NK-92 (cell line): Measurements from ENCODE around the gene RCSD1.

ENCODE experiments used
- DNase-seq: peaks from one replicate; lab custom pipeline; 2025; ENCODE audit not compliant: unreplicated experiment; lab: John Stamatoyannopoulos, UW

Gene RCSD1

DNA sequence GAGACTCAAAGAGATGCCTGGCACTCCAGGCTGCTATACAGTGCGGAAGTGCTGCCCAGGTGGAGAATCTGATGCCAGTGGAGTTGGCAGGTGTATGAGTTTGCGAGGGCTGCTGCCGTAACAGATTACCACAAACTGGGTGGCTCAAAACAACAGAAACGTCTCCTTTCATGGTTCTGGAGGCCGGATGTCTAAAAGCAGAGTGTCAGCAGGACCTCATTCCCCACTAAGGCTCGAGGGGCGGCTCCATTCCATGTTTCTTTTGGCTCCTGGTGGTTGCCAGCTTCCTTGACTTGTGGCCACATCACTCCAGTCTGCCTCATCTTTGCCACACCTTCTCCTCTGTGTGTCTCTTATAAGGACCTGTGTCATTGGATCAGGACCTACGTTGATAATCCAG is 10.0 kb downstream of the RCSD1 start:
- DNase-seq: no peak

DNA sequence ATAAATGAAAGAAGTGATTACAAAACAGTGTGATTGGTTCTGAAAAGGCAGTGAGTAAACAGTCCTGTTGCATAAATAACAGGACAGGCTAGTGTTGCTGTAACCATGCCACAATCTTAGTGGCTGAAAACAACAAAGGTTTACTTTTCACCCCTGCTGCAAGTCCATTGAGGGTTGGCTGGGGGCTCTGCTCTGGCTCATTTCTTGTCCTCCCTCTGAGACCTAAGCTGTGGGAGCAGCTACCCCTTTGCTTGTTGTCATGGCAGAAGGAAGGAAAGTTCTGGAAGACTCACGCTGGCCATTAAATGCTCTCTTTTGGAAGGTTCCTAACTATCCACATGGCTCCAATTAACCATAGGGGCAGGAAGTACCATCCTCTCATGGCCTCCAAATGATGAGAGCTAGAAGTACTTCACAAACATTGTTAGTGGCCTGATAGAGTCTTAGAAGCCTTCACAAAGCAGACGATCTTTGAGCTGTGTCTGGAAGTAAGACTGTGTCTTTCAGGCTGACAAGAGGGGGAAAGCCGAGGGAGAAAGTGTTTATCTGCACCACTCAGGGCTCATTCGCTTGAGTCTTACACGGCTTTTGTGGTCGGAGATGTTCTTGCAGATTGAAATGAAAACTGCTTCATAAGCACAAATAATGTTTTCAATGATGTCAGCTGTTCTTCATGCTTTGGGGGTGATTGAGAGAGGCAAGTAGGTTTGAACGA is 11.9 kb downstream of the RCSD1 start:
- no peak for DNase-seq

DNA sequence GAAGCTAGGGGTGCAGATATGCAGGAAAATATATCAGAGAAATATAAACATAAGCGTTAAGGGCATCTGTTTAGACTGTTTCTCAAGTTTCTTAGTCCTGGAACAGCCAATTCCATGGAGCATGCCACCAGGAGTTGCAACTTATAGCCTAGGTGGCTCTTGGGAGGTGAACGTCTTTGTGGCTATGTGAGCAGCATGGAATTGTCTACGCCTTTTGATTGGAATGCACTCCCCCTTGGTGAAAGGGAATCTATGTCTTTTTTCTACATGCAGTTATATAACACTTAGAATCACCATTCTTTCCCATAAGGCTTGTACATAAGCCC is 12.4 kb downstream of the RCSD1 start:
- no peak for DNase-seq

DNA sequence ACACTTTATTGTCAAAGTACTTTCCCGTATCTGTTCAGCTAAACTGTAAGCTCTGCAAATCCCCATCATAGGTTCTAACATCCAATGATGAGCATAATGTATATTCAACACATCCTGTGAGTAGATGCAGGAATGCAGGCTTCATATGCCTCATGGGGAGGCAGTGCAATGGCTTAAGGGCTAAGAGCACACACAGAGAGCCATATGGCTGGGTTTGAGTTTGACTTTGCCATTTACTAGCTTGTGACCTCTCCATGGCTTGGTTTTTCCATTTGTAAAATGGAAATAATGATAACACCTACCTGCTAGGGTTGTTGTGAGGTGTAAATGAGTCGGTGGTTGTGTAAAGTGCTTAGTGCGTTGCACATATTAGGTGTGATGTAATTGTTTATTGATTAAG is 13.4 kb downstream of the RCSD1 start:
- DNase-seq: no peak

DNA sequence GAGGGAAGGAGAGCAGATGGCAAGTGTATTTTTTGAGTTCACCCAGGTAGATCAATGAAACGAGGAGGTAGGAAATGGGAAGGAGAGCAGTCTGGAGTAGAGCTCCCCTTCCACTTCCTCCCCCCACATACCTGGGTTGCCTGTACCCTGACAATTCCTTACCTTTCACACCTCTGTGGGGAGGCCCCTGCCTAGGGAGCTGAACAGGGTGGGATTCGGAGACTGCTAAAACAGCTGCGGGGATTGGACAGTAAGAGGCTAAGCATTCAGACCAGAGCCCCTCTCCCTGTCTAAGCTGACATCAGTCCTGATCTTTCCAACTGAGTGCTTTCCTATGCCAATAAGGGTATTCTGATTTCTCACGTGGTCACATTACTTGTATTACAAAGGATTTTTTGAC is 14.5 kb downstream of the RCSD1 start:
- no peak for DNase-seq

DNA sequence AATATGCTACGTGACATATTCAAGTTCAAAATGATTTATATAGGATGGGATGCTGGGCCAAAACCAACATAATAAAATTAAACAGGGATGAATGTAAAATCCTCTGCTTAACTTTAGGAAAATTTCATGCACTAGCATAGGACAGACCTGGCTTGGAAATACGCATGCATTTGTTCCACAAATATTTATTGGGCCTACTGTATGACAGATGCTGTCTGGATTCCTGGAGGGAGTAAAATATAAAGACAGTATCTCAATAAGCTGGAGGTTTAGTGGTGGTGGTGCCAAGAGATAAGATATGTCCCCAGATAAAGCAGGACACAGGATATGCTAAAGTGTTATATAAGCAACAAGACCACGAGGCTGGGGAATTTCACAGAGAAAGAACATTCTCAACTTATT is 15.1 kb downstream of the RCSD1 start:
- DNase-seq: no peak

DNA sequence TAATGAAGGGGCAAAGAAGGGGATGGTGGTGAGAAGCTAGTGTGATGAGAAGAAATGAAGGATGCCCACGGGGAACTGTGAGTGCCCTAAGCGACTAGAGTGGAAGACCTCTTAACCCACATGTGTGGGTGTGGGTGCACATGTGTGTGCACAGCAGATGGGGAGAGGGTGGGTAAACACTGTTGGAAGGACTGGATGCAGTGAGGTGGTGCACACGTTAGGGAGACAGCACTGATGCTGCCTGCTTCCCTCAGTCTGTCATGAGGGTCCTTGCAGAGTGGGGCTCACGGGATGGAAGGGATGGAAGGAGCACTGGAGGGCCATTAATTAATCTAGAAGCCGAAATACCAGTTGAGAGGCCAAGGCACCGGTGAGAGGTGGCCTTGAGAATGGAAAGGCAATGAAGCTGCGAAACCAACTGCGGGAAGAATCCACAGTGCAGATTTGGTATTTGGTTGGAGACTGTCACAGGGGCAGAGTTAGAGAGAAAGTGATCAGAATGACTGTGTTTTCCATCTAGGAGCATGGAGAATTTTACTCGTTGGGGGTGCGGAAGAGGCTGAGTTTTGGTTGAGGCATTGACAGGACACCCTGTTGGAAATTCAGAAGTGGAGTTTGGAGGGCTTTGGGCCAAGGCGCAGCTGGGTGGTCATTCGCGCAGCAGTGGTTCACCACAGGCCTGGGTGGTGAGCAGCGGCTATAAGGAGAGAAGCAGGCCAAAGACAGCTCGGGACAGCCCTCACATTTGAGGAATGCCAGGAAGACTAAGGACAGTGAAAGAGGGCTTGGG is 15.8 kb downstream of the RCSD1 start:
- no peak for DNase-seq

DNA sequence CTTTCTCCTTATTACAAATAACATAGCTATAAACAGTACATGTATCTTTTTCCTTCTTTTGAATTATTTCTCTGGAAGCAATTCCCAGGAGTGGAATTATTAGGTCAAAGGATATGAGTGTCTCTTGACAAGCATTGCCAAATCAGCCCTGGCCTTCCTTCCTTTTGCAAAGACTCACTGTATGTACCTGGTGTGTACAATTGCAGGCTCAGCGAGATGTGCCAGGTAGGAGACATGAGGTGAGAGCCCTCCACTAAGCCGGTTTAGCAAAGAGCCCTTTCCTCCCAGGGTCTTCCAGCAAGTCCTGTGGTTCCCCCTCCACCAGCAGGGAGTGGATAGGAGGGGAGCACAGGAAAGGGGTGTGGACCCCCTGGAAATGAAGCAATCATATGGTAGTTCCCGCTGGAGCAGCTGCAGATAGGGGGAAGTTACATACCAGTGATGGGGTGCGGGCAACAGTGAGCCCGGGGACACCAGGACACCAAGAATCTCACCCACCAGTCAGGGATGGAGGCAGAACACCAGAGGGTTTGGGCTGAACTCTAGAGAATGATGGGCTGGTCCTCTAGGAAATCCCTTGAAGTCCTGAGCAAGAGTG is 18.3 kb downstream of the RCSD1 start:
- DNase-seq: no peak

DNA sequence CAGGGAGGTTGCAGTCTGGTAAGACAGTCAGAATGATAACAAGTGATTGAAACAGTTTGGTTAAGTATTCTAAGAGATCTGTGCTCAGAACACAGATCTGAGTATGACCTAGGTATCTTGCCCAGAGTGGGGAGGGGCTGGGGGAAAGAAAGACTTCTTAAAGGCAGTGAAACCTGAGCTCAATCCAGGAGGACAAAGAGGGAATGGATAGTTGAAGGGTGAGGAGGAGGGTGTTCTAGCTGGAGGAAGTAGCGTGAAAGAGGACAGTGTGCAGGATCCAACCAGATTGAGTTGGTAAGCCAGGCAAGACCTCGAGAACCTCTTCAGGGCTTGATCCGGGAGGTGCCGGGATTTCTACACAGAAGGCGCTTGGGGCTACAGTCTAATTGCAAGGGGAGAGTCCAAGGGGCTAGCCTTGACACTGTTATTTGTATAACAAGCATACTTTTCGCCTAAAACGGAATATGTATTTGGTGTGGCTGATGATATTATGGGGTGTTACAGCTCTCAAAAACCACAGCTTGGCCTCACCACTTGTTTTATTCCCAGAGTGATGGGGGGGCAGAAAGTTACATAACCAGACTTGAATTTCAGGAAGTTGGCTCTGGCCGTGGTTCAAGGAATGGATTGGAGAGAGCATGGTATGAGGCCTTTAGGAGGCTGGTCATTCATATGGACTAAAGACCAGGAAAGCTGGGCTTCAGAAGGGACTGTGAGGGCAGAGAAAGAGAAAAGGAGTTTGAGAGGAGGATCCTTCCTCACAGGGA is 19.1 kb downstream of the RCSD1 start:
- DNase-seq: no peak

DNA sequence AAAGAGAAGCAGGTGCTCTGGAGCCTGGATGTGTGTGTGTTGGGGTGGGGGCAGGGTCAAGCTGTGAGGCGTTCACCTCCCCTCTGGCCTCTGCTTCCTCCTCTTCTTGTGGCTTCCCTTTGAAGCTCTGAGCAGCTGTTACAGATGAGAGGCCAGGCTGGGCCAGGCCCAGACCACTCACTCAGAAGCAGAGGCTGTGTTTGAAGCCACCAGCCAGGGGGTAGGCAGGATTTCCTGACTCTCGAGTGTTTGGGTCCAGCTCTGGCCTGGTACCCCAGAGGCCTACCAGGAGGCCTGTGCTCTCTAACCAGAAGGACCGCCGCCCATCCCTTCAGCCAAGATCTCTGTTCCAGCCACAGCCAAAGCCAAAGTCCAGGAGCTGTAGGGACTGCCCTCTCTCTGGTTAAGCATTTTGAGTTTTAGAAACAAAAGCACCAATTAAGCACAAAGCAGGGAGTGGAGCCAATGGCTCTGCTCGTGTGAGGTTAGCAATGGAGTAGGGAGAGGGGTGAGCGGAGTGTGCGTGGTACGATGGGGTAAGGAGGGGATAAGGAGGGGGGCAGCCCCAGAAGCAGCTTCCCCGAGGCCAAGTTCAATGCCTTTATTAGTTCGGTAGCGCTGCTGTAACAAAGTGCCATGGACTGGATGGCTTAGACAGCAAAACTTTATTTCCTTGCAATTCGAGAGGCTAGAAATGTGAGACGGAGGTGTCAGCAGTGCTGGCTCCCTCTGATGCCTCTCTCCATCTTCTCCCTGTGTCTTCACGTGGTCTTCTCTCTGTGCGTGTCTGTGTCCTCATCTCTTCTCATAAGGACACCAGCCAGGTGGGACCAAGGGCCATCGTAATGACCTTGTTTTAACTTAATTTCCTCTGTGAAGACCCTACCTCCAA is 20.5 kb downstream of the RCSD1 start:
- DNase-seq: no peak

DNA sequence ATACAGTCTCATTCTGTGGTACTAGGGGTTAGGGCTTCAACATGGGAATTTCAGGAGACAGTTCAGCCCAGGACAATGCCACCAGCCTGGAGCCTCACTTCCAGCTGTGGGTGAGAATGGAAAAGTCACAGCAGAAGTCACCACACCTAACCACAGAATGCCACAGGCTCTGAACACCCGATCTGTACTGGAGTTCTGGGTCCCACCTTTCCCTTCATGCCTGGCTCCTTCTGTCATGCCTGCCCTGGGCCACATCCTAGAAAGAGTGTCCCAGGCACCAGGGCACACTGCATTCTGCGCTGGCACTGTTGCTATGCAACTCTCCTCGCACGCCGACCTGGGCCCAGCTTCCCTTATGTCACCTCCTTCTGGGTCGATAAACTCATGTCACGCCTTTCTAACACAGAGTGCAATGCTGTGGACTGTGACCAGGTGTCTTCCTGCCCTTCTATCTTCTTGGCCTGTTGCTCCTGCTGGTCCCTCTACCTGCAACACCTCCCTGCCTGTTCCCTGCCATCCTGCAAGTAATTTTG is 21.2 kb downstream of the RCSD1 start:
- no peak for DNase-seq

DNA sequence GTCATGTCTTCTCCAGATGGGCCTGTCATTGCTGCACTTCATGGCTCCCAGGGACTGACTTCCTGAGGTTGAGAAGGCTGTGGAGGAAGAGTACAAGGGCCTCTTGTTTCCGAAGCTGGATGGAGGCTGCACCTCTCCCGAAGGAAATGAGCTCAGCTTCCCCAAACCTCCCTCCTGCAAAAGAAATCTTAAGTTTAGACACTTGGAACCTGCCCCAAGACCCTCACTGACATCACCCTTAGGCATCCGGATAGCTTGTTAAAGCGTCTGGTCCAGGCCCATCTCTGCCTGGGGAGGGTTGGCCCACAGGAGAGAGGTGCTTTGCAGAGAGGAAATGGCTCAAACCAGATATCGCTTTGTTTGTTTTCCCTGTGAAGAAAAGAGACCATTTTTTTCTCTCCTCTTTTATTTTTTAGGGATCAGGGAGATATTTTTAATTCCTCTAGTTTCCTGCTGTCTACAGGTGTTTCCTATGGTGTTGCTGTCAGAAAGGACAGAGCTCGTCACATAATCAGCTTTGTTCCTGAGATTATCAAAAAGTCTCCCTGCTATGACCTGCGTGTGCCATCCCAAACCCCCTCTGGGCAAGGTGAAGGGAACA is 25.0 kb downstream of the RCSD1 start:
- no peak for DNase-seq

DNA sequence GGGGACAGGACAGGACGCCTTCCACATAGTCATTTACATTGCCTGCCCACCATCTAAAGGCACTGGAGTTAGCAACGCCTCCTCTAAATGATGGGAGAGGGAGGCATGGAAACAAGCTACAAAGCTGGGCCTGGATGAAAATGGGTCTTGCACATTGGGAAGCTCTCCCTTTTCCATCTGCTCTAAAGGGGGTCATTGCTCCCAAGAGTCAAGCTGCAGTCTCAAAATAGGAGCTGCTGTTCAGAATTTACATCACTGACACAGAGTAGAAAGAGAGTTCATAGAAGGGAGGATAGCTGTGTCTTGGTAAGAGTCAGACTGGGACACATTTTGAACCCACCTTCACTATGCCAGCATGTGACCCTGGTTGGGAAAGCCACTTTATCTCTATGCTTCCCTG is 26.6 kb downstream of the RCSD1 start:
- DNase-seq: no peak

DNA sequence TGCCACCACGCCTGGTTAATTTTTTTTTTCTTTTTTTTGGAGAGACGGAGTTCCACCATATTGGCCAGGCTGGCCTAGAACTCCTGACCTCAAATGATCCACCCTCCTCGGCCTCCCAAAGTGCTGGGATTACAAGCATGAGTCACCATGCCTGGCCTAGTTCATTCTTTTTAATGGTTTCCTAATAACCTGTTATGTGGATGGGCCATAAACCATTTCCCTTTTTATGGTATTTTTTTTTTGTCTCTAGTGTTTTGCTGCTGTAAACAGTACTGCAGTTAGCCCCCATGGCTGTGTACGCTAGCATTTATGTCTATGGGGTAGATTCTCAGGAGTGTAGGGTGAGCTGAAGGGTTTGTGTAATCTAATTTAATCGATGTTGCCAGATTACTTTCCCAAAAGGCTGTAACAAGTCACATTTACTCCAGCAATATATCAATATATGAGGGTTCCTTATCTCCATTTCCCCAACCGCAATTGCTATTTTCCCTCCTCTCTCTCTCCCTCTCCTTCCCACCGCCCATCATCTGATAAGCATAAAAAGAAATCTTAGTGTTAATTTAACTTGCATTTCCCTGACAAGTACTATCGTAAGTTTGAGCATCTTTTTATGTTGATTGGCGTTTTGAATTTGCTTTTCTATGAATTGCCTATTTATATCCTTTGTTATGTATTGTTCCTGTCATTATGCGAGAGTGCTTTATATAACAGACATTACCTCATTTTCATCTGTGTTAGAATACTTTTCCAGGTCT is 28.7 kb downstream of the RCSD1 start:
- DNase-seq: no peak

DNA sequence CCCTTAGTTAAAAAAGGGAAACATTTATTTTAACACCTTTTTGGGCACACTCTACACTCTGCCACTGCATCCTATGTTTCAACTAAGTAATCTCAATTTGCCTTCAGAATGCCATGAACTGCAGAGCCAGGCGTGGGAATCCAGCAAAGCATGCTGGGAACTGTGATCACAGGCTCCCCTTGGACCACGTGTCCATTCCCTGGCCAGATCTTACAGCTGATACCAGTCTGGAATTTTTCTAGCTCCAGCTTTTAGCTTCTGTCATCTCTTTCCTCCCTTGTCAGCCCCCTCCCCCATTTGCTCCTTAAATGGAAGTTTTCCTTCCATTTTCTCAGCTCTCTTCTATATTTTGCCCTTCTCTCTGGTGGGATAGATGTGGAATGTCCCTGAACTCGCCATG is 29.4 kb downstream of the RCSD1 start:
- DNase-seq: no peak

DNA sequence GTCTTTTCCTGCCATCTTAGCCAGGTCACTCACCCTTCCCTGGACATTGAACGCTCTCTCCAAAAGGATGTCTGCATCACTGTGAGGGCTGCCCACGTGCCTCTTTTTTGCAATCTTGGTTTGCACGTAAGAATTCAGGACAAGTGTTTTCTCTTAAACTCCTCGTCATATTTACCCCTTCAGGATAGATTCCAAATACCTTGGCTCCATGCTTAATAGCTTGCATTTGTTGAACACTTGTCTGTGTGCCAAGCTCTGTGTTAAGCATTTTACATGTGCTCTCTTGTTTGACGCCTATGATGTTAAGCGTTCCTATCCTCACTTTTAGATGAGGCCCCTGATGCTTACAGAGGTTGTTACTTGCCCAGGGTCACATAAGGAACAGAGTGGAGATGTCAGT is 29.8 kb downstream of the RCSD1 start:
- DNase-seq: no peak

DNA sequence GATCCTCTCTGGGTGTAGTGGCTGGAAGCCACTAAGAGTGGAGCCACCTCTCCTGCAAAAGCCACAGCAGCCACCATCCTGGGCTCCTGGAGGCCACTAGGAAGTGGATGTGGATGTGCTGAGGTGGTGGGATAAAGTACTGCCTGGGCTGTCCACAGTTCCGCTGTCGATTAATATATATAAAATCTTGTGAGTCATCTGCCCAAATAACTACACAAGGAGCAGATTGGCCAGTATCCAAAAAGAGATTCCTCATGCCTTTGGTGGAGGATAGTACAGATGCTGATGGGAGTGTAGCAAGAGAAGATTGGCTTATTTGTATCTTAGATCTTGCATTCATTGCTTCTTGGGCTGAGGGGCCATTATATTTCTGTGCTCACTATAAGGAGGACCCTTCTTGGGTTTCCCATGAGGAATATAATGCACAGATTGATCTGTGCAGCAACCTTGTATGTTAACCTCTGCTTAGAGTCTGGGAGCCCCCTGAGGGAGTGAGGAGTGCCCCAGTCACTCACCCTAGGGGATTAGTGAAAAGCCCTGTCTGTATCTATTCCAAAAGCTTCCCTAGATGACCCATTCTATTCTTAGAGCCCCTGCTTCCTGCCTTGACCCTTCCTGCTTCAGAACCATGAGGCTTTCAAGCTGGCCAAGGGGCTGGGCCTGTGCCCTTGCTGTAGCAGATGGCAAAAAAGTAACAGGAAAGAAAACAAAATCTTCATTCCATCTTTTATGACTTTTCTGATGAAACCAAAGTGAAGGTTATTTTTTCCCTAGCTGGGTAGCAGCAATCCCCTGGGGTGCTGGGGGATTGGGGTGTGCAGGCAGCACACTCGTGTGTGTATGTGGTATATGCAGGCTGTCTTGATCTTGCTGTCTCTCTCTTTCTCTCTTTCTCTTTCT is 31.7 kb downstream of the RCSD1 start:
- DNase-seq: no peak

DNA sequence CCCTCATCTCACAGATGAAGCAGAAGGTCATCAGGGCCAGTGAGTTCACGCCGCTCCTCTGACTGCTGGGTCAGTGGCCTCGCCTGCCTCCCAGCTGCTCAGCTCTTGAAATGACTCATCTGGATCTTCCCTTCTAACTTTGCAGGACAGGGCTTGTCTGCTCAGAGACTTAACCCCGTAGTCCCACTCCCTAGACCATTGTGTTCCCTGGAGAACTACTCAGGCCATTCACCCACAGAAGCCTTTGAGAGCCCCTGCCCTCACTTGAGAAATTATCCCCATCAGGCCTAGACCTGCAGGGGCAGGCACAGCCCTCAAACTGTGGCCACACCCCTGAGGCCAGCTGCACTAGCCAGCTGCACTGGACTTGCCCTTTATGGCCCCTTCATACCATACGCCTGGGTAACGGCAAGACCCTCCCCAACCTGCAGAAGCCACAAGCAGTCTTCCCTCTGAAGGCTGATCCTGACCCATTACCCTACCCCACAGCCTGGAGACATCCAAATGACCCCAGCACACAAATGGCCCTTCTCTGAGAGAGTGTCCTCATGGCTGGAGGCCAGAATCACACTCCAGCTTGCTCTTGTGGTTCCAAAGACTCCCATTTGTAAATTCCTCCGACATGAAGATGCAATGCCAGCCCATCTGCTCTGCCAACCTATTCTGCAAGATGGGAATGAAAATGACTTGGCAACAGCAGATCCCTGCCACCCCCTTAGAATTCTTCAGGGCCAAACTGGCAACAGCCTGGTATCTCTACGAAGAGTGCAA is 33.2 kb downstream of the RCSD1 start:
- DNase-seq: no peak
